Glomerular visceral epithelial cell (primary cell): ENCODE measurements around the gene LTBP1.
"Not testable (repeated sequence)": the region's sequence is repeated elsewhere in the genome, so short reads cannot be mapped to it uniquely, and the experiment has no call there.

Source experiments
- DNase-seq: peaks from one replicate; pipeline ENCODE4 v3.0.0-alpha.2; 2016; ENCODE audit errors: extremely low spot score

LTBP1 gene

GRCh38 chr2:32963941-32964340, 17.2 kb downstream of the LTBP1 start:
- DNase-seq, result no peak

GRCh38 chr2:32965523-32966171, 18.9 kb downstream of the LTBP1 start:
- DNase-seq, result no peak

DNA sequence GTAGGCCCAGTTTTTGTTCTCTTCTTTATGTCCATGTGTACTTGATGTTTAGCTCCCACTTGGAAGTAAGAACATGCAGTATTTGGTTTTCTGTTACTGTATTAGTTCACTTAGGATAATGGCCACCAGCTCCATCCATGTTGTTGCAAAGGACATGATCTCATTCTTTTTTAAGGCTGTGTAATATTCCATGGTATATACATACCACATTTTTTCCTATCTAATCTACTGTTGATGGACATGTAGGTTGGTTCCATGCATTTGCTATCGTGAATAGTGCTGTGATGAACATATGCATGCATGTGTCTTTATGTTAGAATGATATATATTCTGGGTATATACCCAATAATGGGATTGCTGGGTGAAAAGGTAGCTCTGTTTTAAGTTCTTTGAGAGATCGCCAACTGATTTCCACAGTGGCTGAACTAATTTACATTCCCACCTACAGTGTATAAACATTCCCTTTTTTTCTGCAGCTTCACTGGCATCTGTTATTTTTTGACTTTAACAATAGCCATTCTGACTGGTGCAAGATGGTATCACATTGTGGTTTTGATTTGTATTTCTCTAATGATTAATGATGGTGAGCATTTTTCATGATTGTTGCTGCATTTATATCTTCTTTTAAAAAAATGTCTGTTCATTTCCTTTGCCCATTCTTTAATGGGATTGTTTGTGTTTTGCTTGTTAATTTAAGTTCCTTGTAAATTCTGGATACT, 22.9 kb downstream of the LTBP1 start:
- DNase-seq, result no peak

DNA sequence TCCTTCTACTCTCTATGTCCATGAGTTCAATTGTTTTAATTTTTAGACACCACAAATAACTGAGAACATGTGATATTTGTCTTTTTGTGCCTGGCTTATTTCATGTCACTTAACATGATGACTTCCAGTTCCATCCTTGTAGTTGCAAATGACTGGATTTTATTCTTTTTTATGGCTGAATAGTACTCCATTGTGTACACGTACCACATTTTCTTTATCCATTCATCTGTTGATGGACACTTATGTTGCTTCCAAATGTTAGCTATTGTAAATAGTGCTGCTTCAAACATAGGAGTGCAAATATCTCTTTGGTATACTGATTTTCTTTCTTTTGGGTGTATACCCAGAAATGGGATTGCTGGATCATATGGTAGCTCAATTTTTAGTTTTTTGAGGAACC, 27.0 kb downstream of the LTBP1 start:
- DNase-seq, result not testable (repeated sequence)

DNA sequence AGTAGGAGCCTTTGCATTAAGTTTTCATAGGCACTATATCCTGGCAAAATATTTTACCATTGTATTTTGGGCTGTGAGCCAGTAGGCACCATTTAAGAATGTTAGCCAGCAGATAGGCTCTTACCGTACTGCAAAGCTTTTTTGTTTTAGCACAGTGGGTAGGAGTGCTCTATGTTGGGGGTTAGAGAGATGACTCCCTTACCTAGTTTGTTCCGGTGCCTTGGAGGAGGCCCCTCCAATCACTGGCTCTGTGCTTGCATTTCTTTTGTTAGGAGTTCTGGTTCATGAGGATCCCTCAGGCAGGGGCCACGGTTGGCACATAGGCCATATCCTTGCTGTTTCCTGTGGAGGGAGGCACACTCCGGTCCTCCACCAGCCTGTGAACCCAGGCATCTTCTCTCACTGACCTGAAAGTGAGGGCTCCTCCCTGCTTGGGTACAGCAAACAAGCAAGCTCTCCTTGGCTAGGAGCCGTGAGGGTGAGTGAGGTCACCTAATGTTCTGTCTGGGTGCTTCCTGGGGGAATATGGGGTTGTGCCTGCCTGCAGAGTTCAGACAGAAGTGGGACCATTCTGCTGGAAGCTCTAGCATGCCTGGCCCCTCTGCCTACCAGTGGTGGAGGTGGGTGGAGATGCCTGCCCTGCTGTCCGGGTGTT, 29.8 kb downstream of the LTBP1 start:
- DNase-seq, result no peak

DNA sequence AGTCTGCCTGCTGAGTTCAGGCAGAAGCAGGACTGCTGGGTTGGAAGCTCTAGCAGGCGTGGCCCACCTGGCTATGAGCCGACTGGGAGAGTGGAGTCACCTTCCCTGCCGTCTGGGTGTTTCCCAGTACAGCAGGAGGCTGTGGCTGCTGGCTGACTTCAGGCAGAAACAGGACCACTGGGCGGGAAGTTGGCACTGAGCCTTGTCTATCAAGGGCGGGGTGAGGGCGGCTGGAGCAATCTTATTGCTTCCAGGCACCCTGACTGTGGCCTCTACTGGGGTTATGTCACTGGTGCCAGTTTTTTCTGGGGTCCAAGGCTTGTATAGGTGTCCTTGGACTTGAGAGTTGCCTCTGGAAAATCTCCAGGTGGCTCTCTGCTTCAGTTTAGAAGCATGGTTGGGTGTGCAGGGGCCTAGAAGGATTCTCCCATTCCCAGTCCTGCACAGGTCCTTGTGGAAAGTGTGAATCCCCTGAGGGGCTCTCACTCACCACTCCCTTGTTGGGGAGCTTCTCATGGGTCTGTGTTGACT, 30.5 kb downstream of the LTBP1 start:
- no peak for DNase-seq

- DNase-seq, result no peak
Observed at GRCh38 chr2:32981612-32982011, 34.9 kb downstream of the LTBP1 start.

- DNase-seq, result not testable (repeated sequence)
Observed at GRCh38 chr2:32983193-32983924, 36.6 kb downstream of the LTBP1 start.

DNA sequence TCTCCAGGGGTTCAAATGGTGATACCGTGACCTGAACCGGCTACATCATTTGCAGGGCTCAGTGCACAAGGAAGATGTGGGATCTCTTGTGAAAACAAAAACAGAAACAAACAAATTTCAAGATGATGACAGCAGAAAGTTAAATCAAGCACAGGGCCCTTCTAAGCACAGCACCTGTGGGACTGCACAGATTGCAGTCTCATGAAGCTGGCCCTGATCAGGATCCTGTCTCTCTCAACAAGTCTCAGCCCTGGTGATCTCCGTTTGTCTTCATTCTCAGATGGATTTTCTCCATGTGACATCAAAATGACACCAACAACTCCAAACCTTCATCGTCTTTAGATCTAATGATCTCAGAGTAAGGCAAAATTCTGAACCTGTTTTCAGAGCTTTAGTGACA, 39.7 kb downstream of the LTBP1 start:
- DNase-seq, result no peak

DNA sequence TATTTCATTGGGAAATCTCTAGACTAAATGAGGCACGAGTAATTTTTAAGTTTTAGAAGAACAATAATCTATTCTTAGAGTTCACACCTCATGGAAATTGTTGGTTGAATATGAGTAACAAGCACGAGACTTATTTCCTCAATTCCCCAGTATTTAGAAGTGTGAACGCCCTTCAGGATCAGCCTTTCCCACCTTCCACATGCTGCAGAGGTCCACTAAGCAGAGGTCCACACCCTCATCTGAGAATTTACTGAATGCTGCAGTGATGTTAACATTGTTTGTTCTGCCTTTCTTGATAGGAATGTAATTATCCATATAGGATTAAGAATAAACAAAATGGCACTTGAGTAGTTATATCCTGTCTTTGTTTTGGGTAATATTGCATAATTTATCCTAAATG, 41.8 kb downstream of the LTBP1 start:
- no peak for DNase-seq

DNA sequence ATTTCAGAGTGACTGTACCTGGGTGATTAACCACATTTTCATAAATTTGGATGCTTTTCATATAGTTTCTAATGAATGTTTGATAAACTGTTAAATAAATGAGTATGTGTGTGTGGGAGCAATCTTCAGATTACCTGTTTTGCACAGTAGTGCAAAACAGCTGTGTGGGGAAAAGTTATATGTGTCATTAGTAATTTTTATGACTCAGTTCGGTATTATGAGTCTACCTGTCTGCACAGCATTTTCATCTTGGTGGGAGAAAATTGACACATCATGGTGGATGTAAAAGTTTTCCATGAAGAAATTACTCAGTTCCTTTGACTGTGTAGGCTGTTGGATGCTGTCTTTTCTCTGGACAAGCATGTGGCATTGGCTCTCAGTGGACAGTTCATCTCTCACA, 43.8 kb downstream of the LTBP1 start:
- DNase-seq, result no peak

GRCh38 chr2:32991091-32991845, 44.5 kb downstream of the LTBP1 start:
- DNase-seq, result no peak

- DNase-seq, result no peak
Observed at GRCh38 chr2:32993005-32993539, 46.3 kb downstream of the LTBP1 start.

DNA sequence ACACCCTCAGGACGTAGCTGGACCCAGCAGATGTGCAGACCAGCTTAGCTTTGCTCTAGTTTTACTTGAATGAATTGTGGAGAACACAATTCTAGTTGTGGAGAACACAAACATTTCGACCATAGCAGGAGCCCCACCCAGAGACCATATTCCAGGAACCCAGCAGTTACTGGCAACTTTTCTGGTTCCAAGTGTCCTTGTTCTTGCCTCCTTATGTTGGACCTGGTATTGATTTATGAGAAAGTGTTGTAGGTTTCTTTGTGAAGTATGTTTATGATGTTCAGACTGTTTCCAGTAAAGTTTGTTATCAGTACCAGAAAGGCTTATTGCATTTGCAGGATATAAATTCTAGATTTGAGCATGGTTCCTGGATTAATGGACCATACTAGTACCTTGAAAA, 51.0 kb downstream of the LTBP1 start:
- DNase-seq, result no peak

- no peak for DNase-seq
Observed at GRCh38 chr2:33000986-33001385, 54.2 kb downstream of the LTBP1 start.

DNA sequence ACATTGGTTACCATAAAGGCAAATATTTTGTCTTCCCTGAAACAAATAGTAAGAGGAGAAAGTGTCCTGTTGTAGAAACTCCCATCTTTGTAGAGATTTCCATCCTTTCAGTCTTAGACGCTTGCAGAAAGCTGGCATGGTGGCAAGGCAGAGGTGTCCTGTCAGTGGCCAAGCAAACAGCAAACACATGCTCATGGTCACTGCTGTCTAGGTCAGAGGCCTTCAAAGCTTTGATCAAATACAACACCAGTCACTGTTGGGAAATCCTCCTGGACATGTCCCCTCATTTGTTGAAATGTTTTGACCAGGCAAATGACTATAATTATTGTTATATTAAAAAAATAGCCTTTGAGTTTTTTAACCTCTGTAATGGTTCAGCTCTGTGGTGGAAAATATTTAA, 55.1 kb downstream of the LTBP1 start:
- no peak for DNase-seq

DNA sequence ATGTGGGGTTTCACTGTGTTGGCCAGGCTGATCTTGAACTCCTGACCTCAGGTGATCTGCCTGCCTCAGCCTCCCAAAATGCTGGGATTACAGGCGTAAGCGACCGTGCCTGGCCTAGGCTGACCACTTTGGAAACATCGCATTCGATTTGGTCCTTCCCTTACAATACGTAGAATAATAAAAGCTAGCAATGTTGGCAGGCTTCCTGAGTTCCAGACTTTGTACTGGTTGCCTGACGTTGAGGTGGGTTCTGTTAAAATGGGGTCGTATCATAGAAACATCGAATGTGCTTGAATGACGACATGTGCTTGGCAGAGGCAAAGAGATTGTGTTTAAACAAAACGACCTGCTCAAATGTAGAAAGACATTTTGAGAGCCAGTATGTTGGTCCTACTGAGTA, 56.1 kb downstream of the LTBP1 start:
- no peak for DNase-seq

- no peak for DNase-seq
Observed at GRCh38 chr2:33005057-33005456, 58.3 kb downstream of the LTBP1 start.

GRCh38 chr2:33008716-33009115, 62.0 kb downstream of the LTBP1 start:
- no peak for DNase-seq

- no peak for DNase-seq
Observed at GRCh38 chr2:33009249-33009648, 62.5 kb downstream of the LTBP1 start.

GRCh38 chr2:33011373-33011772, 64.6 kb downstream of the LTBP1 start:
- DNase-seq, result no peak
